KBM-7 (cell line): ENCODE results near the gene CCDC17.

Source experiments
- DNase-seq: peaks from one replicate; pipeline ENCODE4 v3.0.0-alpha.2; 2015
- in situ Hi-C: fragments of 300-500 bp; cut with MboI; formaldehyde crosslinking; loops from 2 replicates; pipeline ENCODE4 v1.14.3; 2020; ENCODE audit warnings: low sequenced_read_pairs, low pct_unique_long_range_greater_than_20kb, mixed read lengths

Gene CCDC17

GRCh38 chr1:45585496-45586075, 38.3 kb downstream of the CCDC17 start:
- in situ Hi-C loops, result no loop called here
- no peak for DNase-seq

GRCh38 chr1:45585110-45585426, 38.8 kb downstream of the CCDC17 start:
- DNase-seq, result no peak
- in situ Hi-C loops, result no loop called here

GRCh38 chr1:45584351-45585109, 39.3 kb downstream of the CCDC17 start:
- peak; percentile 90 for DNase-seq
- in situ Hi-C loops, result no loop called here

- in situ Hi-C loops, result no loop called here
- DNase-seq, result peak; percentile 96
These were observed 40.0 kb downstream of the CCDC17 start, which contains the start of gene NASP for GRCh38 chr1:45583666-45584350. TSS of gene NASP (plus strand) at chr1:45584041. CDS start at chr1:45584147, 106 bp downstream.

GRCh38 chr1:45583264-45583665, 40.6 kb downstream of the CCDC17 start:
- in situ Hi-C loops, result no loop called here
- DNase-seq, result peak; percentile 98

GRCh38 chr1:45574105-45574626, 49.7 kb downstream of the CCDC17 start:
- no peak for DNase-seq
- in situ Hi-C loops, result no loop called here

- DNase-seq, result no peak
- in situ Hi-C loops, result no loop called here
These were observed 50.5 kb downstream of the CCDC17 start for GRCh38 chr1:45573231-45573804.

GRCh38 chr1:45570631-45571030, 53.2 kb downstream of the CCDC17 start:
- no peak for DNase-seq
- in situ Hi-C loops, result no loop called here
